SU-DHL-6 (cell line): ENCODE results near the gene ANTXR1.

Experiments
- H2AFZ ChIP-seq: fragments of 200-600 bp; sonication (generic); 2 replicates; pipeline ENCODE4 v1.6.1; 2014; ENCODE audit warnings: low read depth, mild to moderate bottlenecking, moderate library complexity, mixed read lengths, antibody characterized with exemption, low read length; ENCODE audit not compliant: severe bottlenecking
- H3F3A ChIP-seq: fragments of 200-600 bp; shearing (Covaris generic); 2 replicates; pipeline ENCODE4 v1.6.0; 2016; ENCODE audit warnings: antibody characterized with exemption, mild to moderate bottlenecking; ENCODE audit not compliant: insufficient read depth
- H3K27ac ChIP-seq: fragments of 200-600 bp; sonication (generic); 2 replicates; pipeline ENCODE4 v1.5.1; 2016; ENCODE audit warnings: low read depth, mild to moderate bottlenecking, low read length, moderate library complexity, mixed read lengths
- H3K27me3 ChIP-seq: fragments of 200-600 bp; sonication (generic), shearing (Covaris generic); 2 replicates; pipeline ENCODE4 v1.6.0; 2014; ENCODE audit warnings: mild to moderate bottlenecking, low read length
- H3K36me3 ChIP-seq: fragments of 200-600 bp; sonication (generic); 2 replicates; pipeline ENCODE4 v1.6.1; 2014; ENCODE audit warnings: mild to moderate bottlenecking, low read length, mixed read lengths
- H3K4me2 ChIP-seq: fragments of 300-600, 200-600 bp; shearing (Covaris generic), sonication (generic); 2 replicates; pipeline ENCODE4 v1.6.0; 2014; ENCODE audit warnings: low read length, low read depth, mild to moderate bottlenecking; ENCODE audit not compliant: poor library complexity, severe bottlenecking
- H3K4me3 ChIP-seq: fragments of 200-600 bp; sonication (generic); 2 replicates; pipeline ENCODE4 v1.5.1; 2014; ENCODE audit warnings: antibody characterized with exemption, low read length, mild to moderate bottlenecking, mixed read lengths; ENCODE audit not compliant: insufficient read depth, poor library complexity, severe bottlenecking
- H3K79me2 ChIP-seq: fragments of 200-600 bp; sonication (generic); 2 replicates; pipeline ENCODE4 v1.6.1; 2014; ENCODE audit warnings: mild to moderate bottlenecking, low read length, moderate library complexity; ENCODE audit not compliant: insufficient read depth
- H3K9ac ChIP-seq: fragments of 200-600 bp; sonication (generic); 2 replicates; pipeline ENCODE4 v1.7.0; 2014; ENCODE audit warnings: mild to moderate bottlenecking, low read length
- H3K9me2 ChIP-seq: fragments of 200-600 bp; sonication (generic); replicated peaks from 2 replicates; pipeline ENCODE4 v1.6.1; 2014; ENCODE audit warnings: low read length; ENCODE audit not compliant: insufficient read depth
- H3K9me3 ChIP-seq: fragments of 200-600 bp; sonication (generic); 2 replicates; pipeline ENCODE4 v1.6.1; 2014; ENCODE audit warnings: low read length, mixed read lengths; ENCODE audit not compliant: insufficient read depth
- H4K20me1 ChIP-seq: fragments of 200-600 bp; sonication (generic); 2 replicates; pipeline ENCODE4 v1.6.1; 2014; ENCODE audit warnings: low read depth, mild to moderate bottlenecking, antibody characterized with exemption, low read length, moderate library complexity, mixed read lengths
- CTCF ChIP-seq: fragments of 200-600 bp; sonication (generic); IDR thresholded peaks from one replicate; pipeline ENCODE4 v1.5.1; 2017; ENCODE audit warnings: antibody characterized with exemption, mild to moderate bottlenecking, low read length, moderate library complexity; ENCODE audit not compliant: insufficient read depth, poor library complexity, severe bottlenecking
- EZH2phosphoT487 ChIP-seq: fragments of 200-600 bp; sonication (generic), shearing (Covaris generic); conservative IDR thresholded peaks from 2 replicates; pipeline ENCODE4 v1.6.1; 2018; ENCODE audit warnings: mild to moderate bottlenecking, antibody characterized with exemption, low read length, moderate library complexity, mixed read lengths

The ANTXR1 gene

GRCh38 chr2:69250981-69251380 lies 238.0 kb downstream of the ANTXR1 start:
- Histone ChIP-seq H3K9ac (no peak overlapping the region), H3K27me3 (no peaks in the 10 kb centered on the region), H3F3A (no peaks in the 10 kb centered on the region), H3K36me3 (no peaks in the 10 kb centered on the region), H3K4me3 (no peak overlapping the region), H3K9me3 (no peaks in the 10 kb centered on the region), H3K79me2 (no peaks in the 10 kb centered on the region), H4K20me1 (no peaks in the 10 kb centered on the region), H2AFZ (no peak overlapping the region), H3K4me2 (no peak overlapping the region), H3K27ac (no peak overlapping the region), H3K9me2 (no peaks in the 10 kb centered on the region)
- TF ChIP-seq CTCF (no peak), EZH2phosphoT487 (no peak)

DNA sequence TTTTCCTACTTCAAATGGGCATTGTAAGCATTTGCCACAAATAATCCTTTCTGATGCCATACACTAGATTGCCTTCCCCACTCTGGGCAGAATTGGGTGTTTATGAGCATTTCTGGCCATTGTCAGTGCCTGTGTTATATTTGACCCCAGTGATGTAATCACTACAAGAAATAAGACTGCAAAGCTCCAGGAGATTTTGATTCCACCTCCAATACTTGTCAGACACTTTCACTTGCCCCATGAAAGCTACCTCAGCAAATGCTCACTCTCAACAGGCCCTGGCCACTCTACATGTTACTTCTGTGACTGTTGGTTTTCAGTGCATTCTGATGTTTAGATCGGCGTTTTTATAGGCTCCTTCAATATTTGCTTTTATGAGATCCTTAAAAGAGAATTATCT lies 239.0 kb downstream of the ANTXR1 start:
- no peaks in the 10 kb centered on the region for H3K27me3 ChIP-seq
- H3K9ac ChIP-seq: no peak overlapping the region
- no peak overlapping the region for H3K4me3 ChIP-seq
- no peaks in the 10 kb centered on the region for H3K9me2 ChIP-seq
- H4K20me1 ChIP-seq: no peaks in the 10 kb centered on the region
- no peaks in the 10 kb centered on the region for H3F3A ChIP-seq
- no peak overlapping the region for H2AFZ ChIP-seq
- no peak overlapping the region for H3K27ac ChIP-seq
- H3K9me3 ChIP-seq: no peaks in the 10 kb centered on the region
- H3K4me2 ChIP-seq: no peak overlapping the region
- no peak for TF ChIP-seq CTCF
- no peak for TF ChIP-seq EZH2phosphoT487
- H3K36me3 ChIP-seq: no peaks in the 10 kb centered on the region
- no peaks in the 10 kb centered on the region for H3K79me2 ChIP-seq

DNA sequence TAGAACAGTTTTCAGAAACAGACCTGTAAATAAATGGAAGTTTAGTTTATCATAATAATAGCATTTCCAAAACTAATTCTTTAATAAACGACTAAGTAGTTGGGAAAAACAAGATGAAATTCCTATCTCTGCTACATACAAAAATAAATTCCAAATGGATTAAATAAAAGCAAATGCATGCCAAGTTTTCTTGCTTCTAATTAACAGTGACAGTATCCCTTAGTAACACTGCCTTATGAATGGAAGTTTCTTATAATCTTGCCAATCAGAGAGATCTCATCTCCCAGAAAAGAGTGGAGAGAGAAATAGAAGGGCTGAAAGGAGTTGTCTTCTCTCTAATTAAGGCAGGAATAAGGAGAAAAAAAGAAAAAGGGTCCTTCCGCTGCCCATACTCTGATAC lies 240.1 kb downstream of the ANTXR1 start:
- H3K9me3 ChIP-seq: no peaks in the 10 kb centered on the region
- H3K36me3 ChIP-seq: no peaks in the 10 kb centered on the region
- H3K4me3 ChIP-seq: no peak overlapping the region
- H3K9me2 ChIP-seq: no peaks in the 10 kb centered on the region
- no peaks in the 10 kb centered on the region for H3K79me2 ChIP-seq
- H2AFZ ChIP-seq: no peak overlapping the region
- no peaks in the 10 kb centered on the region for H3K27me3 ChIP-seq
- TF ChIP-seq EZH2phosphoT487 (no peak), CTCF (no peak)
- no peaks in the 10 kb centered on the region for H3F3A ChIP-seq
- no peak overlapping the region for H3K4me2 ChIP-seq
- no peak overlapping the region for H3K27ac ChIP-seq
- no peaks in the 10 kb centered on the region for H4K20me1 ChIP-seq
- H3K9ac ChIP-seq: no peak overlapping the region
